HG03442 (cell line): ENCODE results near the gene ITGB1.

Source experiments
- ATAC-seq: cut with Tn5 transposase; IDR thresholded peaks from one replicate; pipeline ENCODE4 v1.9.1; 2021; ENCODE audit warnings: mild to moderate bottlenecking, moderate library complexity; ENCODE audit not compliant: unreplicated experiment

Gene ITGB1

GRCh38 chr10:32890444-32890843 lies 67.6 kb downstream of the ITGB1 start:
- no peak for ATAC-seq

GRCh38 chr10:32889631-32890212 lies 68.3 kb downstream of the ITGB1 start:
- no peak for ATAC-seq

GRCh38 chr10:32888161-32888927 lies 69.7 kb downstream of the ITGB1 start:
- no peak for ATAC-seq

DNA sequence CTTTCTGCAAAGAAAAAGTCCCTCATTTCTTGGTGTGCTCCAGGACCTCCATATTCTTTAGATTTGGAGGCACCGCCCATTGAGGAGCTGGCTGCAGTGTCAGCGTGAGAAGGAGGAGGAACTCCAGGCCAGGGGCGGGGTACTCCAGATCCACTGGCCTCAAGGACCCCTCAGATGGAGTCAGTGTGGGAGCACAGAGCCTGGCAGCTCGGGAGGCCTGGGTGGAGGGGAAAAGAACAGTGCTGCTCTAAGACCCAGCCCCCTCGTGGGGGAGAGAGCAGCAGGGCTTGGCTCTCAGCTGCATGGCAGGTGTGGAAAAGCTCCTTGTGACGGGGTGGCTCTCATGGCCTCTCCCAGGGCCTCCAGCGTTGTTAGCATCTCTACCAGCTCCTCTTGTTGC lies 70.5 kb downstream of the ITGB1 start:
- no peak for ATAC-seq

GRCh38 chr10:32882076-32882475 lies 76.0 kb downstream of the ITGB1 start:
- ATAC-seq, result no peak

DNA sequence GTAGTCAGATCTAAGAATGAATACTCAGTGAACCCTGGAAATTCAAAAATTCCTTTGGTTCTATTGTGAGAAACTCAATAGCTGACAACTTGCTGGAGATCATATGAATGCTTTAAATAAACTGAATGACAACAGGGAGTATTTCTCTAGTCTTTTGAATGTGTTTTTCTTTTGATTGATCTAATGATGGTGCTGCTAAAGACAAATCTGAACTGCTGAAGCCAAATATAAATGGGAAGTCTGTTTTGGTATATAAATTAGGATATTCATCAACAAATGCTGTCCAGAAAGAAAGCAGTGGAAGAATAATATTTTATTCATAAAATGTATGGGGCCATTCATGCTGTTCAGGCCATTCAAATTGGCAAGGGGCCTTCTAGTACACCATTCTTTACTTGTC lies 79.4 kb downstream of the ITGB1 start:
- no peak for ATAC-seq

- no peak for ATAC-seq
These were observed 80.1 kb downstream of the ITGB1 start for GRCh38 chr10:32877915-32878314.

- ATAC-seq, result no peak
These were observed 92.9 kb downstream of the ITGB1 start for GRCh38 chr10:32865170-32865569.

DNA sequence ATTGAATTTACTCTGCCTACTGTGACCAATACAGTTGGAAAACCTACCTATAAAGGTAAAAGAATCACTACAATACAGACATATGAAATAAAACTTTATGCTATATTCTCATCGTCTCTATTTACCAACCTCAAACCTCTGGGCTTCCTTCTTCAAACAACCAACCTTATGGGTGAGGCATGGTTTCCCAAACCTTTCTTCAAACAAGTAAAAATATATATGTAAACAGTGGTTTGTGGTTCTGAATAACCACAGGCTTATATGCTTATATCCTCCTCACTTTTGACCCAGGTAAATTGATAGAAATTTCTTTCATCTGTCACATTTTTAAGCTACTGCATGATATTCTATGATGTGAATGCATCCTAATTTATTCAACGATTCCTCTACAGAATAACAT lies 103.6 kb downstream of the ITGB1 start:
- no peak for ATAC-seq

GRCh38 chr10:32851301-32851700 lies 106.7 kb downstream of the ITGB1 start:
- ATAC-seq, result no peak
